ENCODE data around the gene LIG1.

LIG1 gene

GRCh38 chr19:48169939-48170803 lies at the start of gene LIG1, which contains the start of gene ZSWIM9:
Gene LIG1 (minus strand): TSS chr19:48170344. CDS start chr19:48165566, 4,778 bp downstream.
Gene ZSWIM9 (plus strand): TSS chr19:48170680. CDS start chr19:48171803, 1,123 bp downstream.
- DNase-seq = peak; percentile 89

DNA sequence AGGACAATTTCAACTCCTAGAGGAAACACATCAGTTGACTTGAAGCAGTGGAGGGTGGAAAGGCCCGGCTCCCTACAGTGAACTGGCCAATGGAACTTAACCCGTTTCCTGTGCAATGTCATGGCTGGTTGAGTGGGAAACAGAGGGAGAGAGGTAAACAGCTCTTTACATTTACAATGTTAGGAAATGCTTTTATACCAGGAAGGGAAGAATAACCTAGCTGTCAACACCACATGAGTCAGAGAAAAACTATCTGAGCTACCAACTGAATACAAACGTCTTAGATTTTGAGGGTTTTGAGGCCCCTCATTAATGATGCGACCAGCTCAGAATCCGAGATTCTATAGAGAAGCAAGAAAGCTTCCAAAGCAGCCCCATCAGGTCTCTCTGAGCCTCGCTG lies 48.9 kb upstream of the LIG1 start:
- DNase-seq = no peak

GRCh38 chr19:48216933-48217332 lies 46.8 kb upstream of the LIG1 start:
- no peak for DNase-seq

DNA sequence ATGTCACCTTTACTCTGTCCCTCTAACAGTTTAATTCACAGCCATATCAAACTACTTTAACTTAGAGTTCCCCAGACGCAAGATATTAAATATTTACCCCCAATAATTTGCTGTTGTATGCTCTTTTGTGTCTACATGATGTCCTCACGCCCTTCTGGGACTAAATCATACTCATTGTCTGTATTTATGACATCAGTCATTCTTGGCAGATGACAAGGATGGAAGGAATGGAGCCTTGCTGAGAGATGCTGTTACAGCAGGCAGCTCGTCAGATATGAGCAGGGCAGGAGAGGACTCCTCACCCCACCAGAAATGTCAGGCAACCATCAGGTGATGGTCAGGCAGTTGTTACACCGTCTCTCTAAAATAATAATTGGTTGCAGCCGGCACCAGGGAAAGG lies 43.8 kb upstream of the LIG1 start:
- no peak for DNase-seq

DNA sequence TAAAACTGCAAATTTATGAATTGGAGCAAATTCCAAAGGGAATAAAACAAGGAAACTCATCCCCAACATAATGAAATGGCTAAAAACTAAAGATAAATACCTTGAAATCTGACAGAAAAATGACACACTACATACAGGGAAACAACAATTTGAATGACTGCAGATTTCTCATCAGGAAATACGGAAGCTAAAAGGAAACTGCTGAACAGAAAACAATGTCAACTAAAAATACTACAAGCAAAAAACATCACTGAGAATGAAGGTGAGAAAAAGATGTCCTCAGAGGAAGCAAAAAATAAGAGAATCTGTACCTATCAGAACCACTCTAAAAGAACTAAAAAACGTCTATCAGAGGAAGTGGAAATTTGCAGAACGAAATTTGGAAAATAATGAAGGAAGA lies 39.9 kb upstream of the LIG1 start:
- DNase-seq = no peak

DNA sequence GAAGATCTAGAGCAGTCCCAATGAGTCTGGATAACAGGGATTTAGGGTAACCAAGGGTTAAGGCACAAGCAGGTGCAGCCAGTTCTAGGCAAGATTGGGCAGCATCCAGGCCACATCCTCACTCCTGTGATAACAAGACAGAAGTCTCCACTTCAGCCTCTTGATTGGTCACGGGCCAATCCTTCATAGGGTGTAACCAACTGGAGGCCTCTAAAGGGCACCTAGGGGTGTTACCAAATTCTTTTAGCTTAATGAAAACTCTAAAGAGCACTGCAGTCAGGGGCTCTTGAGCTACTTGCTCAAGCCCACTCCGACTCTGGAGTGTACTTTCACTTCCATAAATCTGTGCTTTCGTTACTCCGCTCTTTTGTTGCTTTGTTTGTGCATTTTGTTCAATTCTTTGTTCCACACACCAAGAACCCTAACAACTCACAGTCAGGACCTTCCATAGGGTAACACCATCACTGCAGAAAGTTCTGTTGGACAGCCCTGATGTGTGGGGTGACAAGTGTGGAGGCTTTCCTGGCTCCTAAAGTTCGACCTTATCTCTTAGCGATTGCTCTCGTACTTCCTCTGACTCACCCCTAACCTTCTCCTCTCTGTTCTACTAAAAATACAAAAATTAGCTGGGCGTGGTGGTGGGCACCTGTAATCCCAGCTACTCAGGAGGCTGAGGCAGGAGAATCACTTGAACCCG lies 36.4 kb upstream of the LIG1 start:
- no peak for DNase-seq

GRCh38 chr19:48203794-48204628 lies 33.9 kb upstream of the LIG1 start:
- DNase-seq = peak; percentile 89

DNA sequence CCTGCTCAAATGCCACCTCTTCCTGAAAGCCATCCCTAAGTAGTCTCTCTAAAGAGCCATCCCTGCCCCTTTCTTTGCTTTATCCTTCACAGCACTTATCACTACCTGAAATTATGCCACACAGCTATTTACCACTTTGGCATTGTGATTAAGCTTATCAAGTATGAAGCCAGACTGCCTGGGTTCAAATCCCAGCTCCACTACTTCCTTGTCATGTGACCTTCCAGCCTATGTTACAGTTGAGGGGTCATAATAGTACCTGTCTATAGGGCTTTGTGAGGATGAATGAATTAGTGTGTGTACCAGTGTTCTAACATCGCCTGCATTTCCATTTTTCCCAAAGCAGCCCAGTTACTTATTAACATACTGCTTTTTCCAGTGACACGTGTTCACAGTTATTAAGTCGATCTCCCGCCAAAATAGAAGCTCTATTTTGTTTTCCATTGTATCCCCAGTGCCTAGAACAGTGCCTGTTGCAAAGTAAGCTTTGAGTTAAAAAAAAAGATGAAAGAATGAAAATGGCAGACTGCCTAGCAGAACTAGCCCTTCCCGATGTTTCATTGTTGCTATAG lies 33.2 kb upstream of the LIG1 start:
- no peak for DNase-seq

DNA sequence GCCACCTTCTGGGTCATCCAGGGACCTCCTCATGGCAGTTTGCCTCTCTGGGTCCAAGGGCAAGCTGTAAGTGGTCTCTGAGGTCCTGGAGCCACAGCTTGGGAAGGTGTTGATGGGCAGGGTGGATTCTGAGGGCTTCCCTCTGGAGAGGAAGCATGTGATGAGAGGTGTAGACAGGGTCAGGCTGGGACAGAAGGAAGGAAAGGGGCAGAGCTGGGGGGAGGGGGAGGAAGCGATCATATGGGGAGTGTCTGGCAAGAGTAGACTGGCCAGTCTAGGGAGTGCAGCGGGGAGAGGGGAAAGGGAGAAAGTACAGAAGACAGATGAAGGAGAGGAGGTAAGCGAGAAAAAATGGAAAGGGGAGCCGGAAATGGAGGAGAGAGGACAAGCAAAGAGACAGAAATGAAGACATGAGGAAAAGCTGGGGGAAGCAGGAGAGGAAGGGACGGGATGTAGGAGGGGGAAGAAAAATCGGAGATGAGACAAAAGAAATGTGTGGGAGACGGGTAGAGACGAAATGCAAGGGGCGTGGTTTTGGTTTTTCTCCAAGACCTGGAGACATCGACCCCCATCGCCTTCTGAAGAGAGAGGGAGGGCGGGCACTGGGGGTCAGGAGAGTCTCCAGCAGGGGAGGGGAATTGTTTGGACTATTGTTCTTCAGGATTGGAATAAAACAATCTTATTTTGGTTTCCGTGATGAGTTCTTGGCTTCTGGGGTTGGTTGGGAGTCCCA lies 27.0 kb upstream of the LIG1 start:
- DNase-seq = no peak

DNA sequence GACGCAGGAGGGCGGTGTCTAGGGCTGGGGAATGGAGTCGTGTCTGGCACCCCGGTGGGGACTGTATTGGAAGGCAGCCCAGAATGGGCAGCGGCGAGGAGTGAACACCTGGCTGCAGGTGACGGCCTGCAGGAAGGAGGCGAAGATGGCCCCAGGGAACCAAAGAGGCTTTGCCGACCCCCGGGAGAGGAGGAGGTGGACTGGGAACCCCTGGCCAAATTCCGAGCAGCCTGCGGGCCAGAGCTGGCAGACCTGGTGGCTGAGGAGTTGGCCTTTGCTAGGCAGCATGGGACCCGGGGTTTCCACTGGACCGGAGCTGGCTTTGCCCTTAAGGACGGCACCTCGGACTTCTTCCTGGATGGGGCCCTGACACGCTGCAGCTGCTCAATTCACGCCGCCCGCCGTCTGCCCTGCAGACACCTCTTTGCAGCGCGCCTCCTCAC lies 26.2 kb upstream of the LIG1 start:
- no peak for DNase-seq

DNA sequence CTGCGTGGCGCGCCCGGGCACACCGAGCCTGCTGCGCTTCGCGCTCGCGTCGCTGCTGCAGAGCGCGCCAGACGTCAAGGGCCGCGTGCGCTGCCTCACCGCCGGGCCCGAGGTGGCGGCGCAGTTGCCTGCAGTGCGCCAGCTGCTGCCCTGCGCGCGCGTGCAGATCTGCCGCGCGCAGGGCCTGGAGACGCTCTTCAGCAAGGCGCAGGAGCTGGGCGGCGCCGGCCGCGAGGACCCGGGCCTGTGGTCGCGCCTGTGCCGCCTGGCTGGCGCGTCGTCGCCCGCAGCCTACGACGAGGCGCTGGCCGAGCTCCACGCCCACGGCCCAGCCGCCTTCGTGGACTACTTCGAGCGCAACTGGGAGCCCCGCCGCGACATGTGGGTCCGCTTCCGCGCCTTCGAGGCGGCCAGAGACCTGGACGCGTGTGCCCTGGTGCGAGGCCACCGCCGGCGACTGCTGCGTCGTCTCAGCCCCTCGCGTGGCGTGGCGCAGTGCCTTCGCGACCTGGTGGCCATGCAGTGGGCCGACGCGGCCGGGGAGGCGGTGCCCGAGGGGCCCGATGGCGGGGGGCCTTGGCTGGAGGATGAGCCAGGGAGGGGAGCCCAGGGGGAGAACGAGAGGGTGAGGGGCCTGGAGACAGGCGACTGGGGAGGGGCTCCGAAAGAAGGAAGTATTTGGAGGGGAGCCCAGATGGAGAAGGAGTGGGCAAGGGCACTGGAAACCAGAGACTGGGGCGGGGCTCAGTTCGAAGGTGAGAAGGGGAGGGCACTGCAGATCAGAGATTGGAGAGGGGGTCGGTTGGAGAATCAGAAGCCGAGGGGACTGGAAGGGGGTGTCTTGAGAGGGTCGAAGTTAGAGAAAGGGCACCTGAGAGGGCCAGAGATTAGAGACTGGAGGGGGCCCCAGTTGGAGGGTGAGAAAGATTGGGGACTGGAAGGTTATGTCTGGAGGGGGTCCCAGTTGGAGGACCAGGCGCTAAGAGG lies 25.0 kb upstream of the LIG1 start:
- DNase-seq = no peak

- DNase-seq = no peak
Measured at GRCh38 chr19:48194041-48194843, 24.1 kb upstream of the LIG1 start.

- DNase-seq = no peak
Measured at GRCh38 chr19:48192750-48193149, 22.6 kb upstream of the LIG1 start.

GRCh38 chr19:48190885-48191284 lies 20.7 kb upstream of the LIG1 start:
- no peak for DNase-seq

DNA sequence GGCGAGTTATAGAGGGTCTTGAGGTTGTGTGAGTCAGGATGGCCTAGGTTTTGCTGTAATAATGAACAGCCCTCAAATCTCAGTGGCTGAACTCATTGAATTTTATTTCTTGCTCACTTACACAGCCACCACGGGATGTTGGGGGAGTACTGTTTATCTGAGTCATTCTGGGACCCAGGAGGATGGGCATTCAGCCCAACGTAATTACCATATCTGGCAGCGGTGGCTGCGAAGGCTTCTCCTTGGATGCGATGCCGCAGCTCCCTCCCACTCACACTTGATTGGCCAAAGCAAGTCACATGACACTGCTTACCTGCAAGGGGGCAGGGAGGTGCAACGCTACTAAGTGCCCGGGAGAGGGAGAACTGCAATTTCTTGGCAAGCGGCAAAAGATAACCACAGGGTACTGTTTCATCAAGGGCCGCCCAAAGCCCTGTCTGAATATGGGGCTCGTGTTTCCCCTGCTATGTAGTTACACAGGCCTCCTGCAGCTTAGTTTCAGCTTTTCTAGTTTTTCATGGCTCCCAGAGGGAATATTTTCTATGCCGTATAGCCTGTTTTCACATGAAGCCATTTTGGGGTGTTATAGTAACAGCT lies 20.2 kb upstream of the LIG1 start:
- peak; percentile 63 for DNase-seq

GRCh38 chr19:48186541-48186991 lies 16.4 kb upstream of the LIG1 start:
- DNase-seq = no peak

- no peak for DNase-seq
Measured at GRCh38 chr19:48186015-48186414, 15.9 kb upstream of the LIG1 start.

DNA sequence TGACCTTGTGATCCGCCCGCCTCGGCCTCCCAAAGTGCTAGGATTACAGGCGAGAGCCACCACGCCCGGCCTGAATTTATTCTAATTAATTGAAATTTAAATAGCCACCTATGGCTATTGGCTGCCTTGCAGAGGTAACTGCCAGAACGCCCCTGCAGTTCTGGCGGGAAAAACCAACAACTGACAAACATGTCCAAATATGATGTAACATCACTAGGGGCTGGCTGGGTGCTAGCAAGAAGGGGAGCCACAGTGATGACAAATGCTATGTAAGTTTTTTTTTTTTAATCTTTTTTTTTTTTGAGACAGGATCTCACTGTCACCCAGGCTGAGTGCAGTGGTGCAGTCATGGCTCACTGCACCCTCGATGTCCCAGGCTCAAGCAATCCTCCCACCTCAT lies 13.2 kb upstream of the LIG1 start:
- DNase-seq = no peak

DNA sequence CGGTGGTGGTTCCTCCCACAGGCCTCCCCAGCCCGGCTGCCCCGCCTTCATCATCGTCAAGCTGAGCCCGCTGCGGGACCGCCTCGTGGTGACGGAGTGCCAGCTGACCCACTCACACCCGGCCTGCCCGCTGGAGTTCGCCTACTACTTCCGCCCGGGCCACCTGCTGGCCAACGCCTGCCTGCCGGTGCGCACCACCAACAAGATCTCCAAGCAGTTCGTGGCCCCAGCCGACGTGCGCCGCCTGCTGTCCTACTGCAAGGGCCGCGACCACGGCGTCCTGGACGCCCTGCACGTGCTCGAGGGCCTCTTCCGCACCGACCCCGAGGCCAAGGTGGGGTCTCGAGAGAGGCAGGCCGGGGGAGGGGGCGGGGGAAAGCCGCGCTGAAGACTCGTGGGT lies 12.3 kb upstream of the LIG1 start:
- no peak for DNase-seq

Data from activated effector memory CD4-positive, alpha-beta T cell treated with Interleukin-2 at 50 U/mL for 16 hours (primary cell).